ENCODE results near the gene ZCCHC2. TPM values are rescaled to one million over a fixed set of nuclear protein-coding genes. Genes with fewer than 3 reads are reported as not detected.
A peak's percentile ranks its signal among the peaks of the same experiment; 100 is the strongest.

Gene ZCCHC2
- total and polyA plus RNA-seq, 2 of the 13 experiments (the other 11 are each of a cell fraction or from before 2014, with no cell fraction given), result 62.5 to 76.1 TPM

GRCh38 chr18:62526098-62527025 lies 3.5 kb downstream of the ZCCHC2 start (continued):
- TF ChIP-seq, protein P1, sequence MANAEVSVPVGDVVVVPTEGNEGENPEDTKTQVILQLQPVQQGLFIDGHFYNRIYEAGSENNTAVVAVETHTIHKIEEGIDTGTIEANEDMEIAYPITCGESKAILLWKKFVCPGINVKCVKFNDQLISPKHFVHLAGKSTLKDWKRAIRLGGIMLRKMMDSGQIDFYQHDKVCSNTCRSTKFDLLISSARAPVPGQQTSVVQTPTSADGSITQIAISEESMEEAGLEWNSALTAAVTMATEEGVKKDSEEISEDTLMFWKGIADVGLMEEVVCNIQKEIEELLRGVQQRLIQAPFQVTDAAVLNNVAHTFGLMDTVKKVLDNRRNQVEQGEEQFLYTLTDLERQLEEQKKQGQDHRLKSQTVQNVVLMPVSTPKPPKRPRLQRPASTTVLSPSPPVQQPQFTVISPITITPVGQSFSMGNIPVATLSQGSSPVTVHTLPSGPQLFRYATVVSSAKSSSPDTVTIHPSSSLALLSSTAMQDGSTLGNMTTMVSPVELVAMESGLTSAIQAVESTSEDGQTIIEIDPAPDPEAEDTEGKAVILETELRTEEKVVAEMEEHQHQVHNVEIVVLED (CRISPR knock-in tag; IDR thresholded peaks at IDR 0.05; ENCODE audit: borderline replicate concordance), result peak; percentile 49; the same call in 1 of the 2 replicates
- TF ChIP-seq ZNF225 (CRISPR knock-in tag; IDR thresholded peaks at IDR 0.05), result peak; percentile 93; the same call in 1 of the 2 replicates
- TF ChIP-seq ATF7-NPFF (CRISPR knock-in tag; IDR thresholded peaks at IDR 0.05; ENCODE audit: low read depth), result peak; percentile 48
- peak; percentile 96 for TF ChIP-seq MAX (IDR thresholded peaks at IDR 0.05)
- TF ChIP-seq, protein P2, sequence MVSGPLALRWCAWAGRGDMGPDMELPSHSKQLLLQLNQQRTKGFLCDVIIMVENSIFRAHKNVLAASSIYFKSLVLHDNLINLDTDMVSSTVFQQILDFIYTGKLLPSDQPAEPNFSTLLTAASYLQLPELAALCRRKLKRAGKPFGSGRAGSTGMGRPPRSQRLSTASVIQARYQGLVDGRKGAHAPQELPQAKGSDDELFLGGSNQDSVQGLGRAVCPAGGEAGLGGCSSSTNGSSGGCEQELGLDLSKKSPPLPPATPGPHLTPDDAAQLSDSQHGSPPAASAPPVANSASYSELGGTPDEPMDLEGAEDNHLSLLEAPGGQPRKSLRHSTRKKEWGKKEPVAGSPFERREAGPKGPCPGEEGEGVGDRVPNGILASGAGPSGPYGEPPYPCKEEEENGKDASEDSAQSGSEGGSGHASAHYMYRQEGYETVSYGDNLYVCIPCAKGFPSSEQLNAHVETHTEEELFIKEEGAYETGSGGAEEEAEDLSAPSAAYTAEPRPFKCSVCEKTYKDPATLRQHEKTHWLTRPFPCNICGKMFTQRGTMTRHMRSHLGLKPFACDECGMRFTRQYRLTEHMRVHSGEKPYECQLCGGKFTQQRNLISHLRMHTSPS (CRISPR knock-in tag; IDR thresholded peaks at IDR 0.05; ENCODE audit: low read depth), result peak; percentile 37; the same call in 1 of the 2 replicates
- TF ChIP-seq NR0B2 (CRISPR knock-in tag; IDR thresholded peaks at IDR 0.05), result peak; percentile 82; the same call in 1 of the 2 replicates
- TF ChIP-seq ONECUT2 (CRISPR knock-in tag; IDR thresholded peaks at IDR 0.05), result peak; percentile 38; the same call in 1 of the 2 replicates
- TF ChIP-seq, protein P3, sequence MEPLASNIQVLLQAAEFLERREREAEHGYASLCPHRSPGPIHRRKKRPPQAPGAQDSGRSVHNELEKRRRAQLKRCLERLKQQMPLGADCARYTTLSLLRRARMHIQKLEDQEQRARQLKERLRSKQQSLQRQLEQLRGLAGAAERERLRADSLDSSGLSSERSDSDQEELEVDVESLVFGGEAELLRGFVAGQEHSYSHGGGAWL (CRISPR knock-in tag; IDR thresholded peaks at IDR 0.05), result peak; percentile 65
- TF ChIP-seq SIN3B (IDR thresholded peaks at IDR 0.05; ENCODE audit: low read length), result 0 out of 2 replicates have a peak, but pooled peaks have one; percentile 28
- peak; percentile 93 for TF ChIP-seq NR2F6 (IDR thresholded peaks at IDR 0.05)
- TF ChIP-seq NR2F6 (CRISPR knock-in tag; IDR thresholded peaks at IDR 0.05), result peak; percentile 95
- 0 out of 2 replicates have a peak, but pooled peaks have one; percentile 58 for TF ChIP-seq NPAS2 (CRISPR knock-in tag; IDR thresholded peaks at IDR 0.05; ENCODE audit: borderline replicate concordance)
- peak; percentile 65; the same call in 1 of the 2 replicates for TF ChIP-seq ZNF446 (CRISPR knock-in tag; IDR thresholded peaks at IDR 0.05)
- no peak; the same call in 1 of the 2 replicates for TF ChIP-seq ZBTB1 (CRISPR knock-in tag; IDR thresholded peaks at IDR 0.05; ENCODE audit: borderline replicate concordance)
- TF ChIP-seq ZNF44 (CRISPR knock-in tag; IDR thresholded peaks at IDR 0.05), result 0 out of 2 replicates have a peak, but pooled peaks have one; percentile 28
- TF ChIP-seq ERF (CRISPR knock-in tag; IDR thresholded peaks at IDR 0.05), result 0 out of 2 replicates have a peak, but pooled peaks have one; percentile 30
- TF ChIP-seq, protein P4, sequence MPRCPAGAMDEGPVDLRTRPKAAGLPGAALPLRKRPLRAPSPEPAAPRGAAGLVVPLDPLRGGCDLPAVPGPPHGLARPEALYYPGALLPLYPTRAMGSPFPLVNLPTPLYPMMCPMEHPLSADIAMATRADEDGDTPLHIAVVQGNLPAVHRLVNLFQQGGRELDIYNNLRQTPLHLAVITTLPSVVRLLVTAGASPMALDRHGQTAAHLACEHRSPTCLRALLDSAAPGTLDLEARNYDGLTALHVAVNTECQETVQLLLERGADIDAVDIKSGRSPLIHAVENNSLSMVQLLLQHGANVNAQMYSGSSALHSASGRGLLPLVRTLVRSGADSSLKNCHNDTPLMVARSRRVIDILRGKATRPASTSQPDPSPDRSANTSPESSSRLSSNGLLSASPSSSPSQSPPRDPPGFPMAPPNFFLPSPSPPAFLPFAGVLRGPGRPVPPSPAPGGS (CRISPR knock-in tag; IDR thresholded peaks at IDR 0.05), result peak; percentile 49; the same call in 1 of the 2 replicates
- peak; percentile 77; the same call in 1 of the 2 replicates for TF ChIP-seq ZGPAT (CRISPR knock-in tag; IDR thresholded peaks at IDR 0.05)
- TF ChIP-seq, protein P5, sequence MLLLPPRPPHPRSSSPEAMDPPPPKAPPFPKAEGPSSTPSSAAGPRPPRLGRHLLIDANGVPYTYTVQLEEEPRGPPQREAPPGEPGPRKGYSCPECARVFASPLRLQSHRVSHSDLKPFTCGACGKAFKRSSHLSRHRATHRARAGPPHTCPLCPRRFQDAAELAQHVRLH (CRISPR knock-in tag; IDR thresholded peaks at IDR 0.05; ENCODE audit: borderline replicate concordance, low read depth), result peak; percentile 51; the same call in 1 of the 2 replicates
- peak; percentile 55; the same call in 1 of the 2 replicates for TF ChIP-seq ZBTB7A (CRISPR knock-in tag; IDR thresholded peaks at IDR 0.05)
